HG02759 (cell line): Measurements from ENCODE around the gene DYNC1LI1.
"Not testable (repeated sequence)": the region's sequence is repeated elsewhere in the genome, so short reads cannot be mapped to it uniquely, and the experiment has no call there.

Experiments
- ATAC-seq: cut with Tn5 transposase; IDR thresholded peaks from one replicate; pipeline ENCODE4 v1.9.1; 2021; ENCODE audit warnings: mild to moderate bottlenecking, moderate library complexity; ENCODE audit not compliant: unreplicated experiment

Gene DYNC1LI1

DNA sequence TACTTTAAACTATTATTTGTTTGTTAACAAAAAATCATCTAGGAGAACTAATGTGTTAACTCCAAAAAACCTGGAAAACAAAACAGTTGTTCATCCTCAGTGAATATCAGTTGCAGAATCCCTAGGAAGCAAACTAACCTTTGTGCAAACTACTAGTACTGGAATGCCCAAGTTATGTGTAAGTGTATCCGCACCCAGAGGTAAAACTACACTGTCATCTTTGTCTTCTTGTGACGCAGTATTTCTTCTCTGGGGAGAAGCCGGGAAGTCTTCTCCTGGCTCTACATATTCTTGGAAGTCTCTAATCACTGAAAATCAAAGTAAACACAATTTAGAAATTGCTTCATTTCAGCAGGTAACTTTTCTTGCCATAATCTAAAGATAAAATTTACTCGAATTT lies 29.8 kb downstream of the DYNC1LI1 start:
- ATAC-seq: no peak

DNA sequence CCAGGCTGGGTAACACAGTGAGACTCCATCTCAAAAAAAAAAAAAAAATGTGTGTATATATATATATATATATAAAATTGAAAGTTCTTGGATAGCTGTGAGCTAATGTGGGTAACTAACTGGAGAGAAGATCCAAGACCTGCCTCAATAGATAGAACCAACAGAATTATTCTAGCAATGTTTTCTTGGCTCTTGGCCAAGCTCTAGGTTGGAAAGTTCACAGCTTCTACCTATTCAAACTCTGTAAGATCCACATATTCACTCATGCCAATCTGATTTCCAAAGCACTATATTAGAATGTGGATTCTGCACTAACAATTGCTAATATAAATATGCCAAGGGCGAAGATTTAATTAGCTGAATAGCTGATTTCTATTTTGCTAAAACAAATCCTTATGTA lies 38.2 kb downstream of the DYNC1LI1 start:
- no peak for ATAC-seq

DNA sequence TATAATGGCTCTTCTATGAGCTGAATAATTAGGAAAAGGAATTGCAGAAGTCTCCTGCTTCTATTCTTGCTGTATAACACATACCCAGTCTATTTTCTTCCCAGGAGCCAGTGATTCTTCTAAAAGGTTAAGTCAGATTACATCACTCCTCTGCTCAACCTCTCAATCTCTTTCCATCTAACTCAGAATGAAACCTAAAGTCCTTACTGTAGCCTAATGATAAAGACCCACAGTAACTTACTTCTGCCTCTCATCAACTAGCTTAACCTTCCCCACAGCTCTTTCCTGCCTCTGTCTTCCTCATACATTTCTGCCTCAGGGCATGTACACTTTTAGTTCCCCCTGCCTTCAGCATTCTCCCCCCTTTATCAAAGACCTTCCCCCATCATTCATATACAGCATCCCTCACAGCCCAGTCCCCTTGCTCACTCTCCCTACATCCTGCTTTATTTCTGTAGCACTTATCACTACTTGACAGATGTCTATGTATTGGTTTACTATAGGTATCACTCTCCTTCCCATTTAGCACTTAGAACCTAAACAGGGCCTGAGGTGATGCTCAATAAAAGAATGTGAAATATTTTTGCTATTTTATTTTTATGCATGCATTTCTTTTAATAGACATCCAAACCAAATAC lies 39.5 kb downstream of the DYNC1LI1 start:
- peak; percentile 44 for ATAC-seq

DNA sequence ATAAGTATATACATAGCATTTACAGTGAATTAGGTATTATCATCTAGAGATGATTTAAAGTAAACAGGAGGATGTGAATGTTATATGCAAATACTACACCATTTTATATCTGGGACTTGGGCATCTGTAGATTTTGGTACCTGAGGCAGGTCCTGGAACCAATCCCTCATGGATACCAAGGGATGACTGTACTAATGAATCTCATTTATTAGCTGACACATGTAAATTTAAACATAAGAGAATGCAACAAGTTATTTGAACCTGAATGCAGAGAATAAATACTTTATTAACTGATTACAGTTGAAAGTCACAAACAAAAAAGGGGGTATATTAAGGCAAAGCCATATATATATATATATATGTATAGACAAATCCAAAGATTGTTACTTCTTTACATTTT lies 44.9 kb downstream of the DYNC1LI1 start:
- ATAC-seq: no peak

DNA sequence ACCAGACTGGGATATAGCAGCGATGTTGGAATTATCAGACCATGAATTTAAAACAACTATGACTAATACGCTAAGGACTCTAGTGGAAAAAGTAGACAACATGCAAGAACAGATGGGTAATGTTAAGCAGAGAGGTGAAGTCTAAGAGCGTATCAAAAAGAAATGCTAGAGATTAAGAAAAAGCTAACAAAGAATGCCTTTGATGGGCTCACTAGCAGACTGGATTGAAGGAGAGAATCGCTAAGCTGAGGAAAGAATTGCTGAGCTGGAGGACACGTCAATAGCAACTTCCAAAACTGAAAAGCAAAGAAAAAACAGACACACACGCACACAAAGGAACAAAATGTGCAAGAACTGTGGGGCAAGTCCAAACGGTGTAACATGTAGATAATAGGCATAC lies 48.0 kb downstream of the DYNC1LI1 start:
- ATAC-seq: no peak

DNA sequence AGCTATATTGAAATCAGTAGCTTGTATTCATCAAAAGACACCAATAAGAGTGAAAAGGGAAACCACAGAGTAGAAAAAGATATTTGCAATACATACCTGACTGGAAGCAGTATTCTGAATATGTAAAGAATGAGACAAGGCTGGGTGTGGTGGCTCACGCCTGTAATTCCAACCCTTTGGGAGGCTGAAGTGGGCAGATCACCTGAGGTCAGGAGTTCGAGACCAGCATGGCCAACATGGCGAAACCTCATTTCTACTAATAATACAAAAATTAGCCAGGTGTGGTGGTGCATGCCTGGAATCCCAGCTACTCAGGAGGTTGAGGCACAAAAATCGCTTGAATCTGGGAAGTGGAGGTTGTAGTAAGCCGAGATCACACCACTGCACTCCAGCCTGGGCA lies 51.7 kb downstream of the DYNC1LI1 start:
- ATAC-seq: not testable (repeated sequence)

DNA sequence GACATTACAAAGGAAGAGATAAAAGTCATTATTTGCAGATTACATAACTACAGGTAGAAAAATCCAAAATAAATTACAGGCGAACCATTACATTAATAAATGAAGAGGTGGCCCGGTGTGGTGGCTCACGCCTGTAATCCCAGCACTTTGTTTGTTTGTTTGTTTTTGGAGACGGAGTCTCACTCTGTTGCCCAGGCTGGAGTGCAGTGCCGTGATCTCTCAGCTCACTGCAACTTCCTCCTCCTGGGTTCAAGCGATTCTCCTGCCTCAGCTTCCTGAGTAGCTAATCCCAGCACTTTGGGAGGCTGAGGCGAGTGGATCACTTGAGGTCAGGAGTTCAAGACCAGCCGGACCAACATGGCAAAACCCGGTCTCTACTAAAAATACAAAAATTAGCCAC lies 53.9 kb downstream of the DYNC1LI1 start:
- ATAC-seq: peak; percentile 19

DNA sequence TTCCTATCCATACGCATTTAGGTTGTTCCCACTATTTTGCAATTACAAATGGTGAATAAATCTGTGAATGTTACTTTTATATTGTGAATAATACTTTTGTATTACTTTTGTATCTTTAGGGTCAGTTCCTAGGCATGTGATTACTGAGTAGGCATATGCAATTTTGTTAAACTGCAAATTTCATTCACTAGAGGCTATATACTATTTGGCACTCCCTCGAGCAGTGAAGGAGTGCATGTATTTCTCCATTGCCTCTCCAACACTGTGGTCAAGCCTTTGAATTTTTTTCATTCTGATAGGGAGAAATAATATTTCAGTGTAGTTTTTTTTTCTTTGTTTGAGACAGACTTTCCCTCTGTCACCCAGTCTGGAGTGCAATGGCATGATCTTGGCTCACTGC lies 59.7 kb downstream of the DYNC1LI1 start:
- no peak for ATAC-seq

DNA sequence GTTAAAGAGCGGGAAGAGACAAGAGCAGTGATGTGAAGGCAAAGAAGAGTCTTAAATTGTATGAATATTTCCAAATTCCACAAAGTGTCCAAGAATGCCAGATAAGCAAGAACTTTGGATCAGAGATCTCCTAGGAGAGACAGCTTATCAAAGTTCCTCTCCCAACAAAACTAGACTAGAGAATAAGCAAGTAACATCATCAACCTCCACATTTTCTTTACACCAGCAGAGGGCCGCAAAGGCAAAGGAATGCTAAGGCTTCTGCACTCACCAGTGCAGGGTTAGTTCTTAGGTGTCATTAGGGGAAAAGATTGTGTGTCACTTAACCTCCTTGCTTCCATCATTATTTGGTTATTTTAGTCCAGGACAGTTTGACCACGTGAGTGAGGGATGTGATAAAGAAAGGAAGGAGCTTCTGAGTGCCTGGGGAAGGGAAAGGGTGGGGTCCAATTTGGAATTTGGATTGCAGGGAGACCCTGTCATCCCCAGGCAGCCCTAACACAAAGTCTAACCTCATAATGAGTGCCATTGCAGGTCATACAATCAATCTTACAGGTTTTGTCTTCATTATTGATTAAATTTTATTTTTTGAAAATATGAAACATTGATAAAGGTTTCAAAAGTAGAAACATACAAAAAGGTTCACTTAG lies 60.5 kb downstream of the DYNC1LI1 start:
- ATAC-seq: peak; percentile 90

DNA sequence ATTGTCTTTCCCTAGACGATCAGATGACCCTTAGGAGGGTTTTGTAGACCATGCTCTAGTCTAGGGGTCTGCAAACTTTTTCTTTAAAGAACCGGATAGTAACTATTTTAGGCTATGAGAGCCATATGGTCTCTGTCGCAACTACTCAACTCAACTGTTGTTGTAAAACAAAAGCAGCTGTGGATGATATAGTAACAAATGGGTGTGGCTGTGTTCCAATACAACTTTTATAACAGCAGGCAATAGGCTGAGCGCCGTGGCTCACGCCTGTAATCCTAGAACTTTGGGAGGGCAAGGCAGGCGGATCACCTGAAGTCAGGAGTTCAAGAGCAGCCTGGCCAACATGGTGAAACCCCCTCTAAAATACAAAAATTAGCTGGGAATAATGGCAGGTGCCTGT lies 61.9 kb downstream of the DYNC1LI1 start:
- no peak for ATAC-seq

DNA sequence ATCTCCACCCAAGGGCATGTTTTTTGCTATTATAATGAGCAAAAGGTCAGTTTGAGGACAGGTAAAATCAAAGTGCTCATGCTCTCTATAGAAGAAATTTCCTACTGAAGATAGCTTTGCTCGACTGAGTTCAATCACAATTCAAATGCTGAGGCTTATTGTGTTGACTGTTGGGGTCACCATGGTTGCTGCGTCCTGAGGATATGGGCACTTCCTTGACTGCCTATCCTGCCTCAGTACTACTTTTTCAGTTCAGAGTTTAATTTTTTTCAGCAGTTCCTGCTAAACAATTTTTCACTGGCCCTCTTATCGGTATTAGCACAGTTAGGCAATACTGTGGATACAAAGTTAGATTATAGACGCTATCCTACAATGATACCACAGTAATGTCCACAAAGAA lies 64.2 kb downstream of the DYNC1LI1 start:
- ATAC-seq: no peak

DNA sequence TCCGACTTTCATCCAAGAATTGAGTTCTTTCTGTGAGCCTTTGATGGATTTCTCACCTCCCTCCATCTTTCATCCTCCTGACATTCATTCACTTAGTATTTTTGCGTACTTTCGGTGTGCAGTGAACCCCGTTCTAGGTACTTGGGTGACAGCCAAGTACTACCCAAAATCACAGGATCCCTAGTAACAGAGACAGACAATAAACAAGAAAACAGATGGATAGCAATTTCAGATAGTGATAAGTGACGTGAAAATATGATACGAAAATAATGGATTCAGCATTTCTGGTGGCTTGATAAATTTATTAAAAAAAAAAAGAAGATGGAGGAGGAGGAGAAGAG lies 67.7 kb downstream of the DYNC1LI1 start:
- no peak for ATAC-seq

DNA sequence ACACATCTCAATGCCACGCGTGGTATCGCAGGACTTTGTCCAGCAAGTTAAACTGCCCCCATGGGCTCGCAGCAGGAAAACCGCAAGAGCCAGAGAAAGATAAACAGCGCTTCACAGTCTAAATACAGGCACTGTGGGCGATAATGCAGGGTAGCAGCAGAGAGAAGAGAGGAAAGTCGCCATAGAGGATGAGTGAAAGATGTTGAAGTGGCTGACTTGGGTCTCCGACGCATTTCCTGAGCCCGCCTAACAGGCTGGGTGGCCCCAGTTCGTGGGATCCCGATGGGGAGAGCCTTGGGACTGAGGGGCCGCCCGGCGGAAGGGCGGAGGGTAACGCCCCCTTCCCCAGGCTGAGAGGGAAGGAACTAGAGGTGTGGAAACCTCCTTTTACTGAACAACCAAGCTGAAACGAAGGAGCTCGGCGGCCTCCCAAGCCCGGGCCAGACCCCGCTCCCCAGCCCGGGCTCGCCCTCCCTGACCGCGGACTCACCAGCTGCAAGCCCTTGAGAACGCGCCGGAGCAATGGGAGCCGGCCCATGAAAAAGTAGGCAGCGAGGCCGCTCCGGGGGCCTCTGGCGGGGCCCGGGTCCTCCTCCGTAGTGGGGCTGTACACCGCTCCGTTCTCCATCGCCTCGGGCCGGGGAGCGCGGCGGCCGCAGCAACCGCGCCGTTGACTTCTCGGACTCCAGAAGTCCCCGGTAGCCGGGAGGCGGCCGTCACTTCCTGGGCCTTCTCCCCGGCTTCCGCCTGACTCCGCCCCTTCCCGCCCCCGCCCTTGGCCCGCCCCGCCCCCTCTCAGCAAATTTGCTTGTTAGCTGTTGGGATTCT lies 68.3 kb downstream of the DYNC1LI1 start, which contains the start of gene CMTM6:
Gene CMTM6, minus strand, starts transcription at position 735 of the 828 bp plus-strand sequence. Its CDS starts 107 bp downstream, at position 628.
- peak; percentile 84 for ATAC-seq

DNA sequence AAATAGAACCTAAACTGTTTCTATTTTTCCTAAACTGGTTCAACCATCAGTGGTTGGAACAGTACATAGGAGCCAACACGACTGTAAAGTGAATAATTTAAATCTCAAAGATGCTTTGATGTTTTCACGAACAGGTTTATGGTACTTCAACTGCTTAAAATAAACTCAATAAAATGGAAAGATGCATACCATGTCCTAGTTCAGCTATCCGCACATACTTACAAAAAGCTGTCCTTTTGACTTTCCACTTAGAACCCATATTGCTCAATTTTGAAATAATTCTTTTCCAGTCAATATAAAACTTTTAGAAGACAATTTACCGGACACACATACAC lies 68.9 kb downstream of the DYNC1LI1 start:
- no peak for ATAC-seq

DNA sequence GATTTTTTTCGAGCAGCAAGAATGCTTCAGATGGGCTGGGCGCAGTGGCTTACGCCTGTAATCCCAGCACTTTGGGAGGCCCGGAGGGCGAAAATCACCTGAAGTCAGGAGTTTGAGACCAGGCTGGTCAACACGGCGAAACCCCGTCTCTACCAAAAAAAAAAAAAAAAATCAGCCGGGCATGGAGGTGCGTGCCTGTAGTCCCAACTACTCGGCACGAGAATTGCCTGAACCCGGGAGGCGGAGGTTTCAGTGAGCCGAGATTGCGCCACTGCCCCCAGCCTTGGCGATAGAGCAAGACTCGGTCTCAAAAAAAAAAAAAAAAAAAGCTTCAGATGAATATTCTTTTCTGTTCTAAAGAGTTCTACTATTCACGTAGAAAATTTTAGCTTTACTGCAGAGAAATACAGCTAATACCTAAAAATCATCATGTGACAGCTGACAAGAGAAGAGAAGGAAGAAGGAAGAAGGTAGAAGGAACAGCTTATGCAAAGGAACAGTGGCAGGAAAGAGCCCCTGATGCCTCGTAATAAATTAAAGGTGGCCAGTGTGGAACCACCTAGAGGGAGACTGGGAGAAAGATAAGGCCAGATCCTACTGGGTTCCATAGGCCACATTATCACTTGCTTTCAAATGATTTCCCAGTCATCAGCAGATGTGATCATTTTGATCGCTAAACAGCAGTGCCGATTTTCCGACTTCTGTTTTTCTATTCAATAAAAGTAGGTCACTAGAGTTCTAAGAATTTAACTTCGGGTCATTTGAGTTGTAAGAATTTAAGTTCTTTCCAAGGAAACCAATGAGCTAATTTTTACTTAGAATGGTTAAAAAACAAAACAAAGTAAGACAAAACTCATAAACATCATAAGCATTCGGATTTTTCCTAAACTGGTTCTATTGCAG lies 69.5 kb downstream of the DYNC1LI1 start:
- no peak for ATAC-seq

DNA sequence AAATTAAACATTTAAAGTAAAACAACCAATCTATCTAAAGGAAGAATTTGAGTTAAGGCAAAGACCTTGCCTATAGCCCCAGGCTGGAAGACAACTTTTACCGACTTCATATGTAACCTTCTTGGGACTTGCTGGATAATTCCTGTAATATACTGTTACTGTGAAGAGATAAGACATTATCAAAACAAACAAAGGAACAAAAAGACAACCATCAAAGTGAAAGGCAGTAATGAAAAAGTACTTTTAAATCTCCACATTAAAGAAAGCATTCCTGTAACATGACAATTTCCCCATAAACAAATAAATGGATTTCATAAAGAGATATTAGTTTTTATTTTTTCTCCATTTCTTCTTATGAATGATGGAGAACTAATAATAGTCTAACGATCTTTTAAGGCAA lies 70.4 kb downstream of the DYNC1LI1 start:
- ATAC-seq: no peak

DNA sequence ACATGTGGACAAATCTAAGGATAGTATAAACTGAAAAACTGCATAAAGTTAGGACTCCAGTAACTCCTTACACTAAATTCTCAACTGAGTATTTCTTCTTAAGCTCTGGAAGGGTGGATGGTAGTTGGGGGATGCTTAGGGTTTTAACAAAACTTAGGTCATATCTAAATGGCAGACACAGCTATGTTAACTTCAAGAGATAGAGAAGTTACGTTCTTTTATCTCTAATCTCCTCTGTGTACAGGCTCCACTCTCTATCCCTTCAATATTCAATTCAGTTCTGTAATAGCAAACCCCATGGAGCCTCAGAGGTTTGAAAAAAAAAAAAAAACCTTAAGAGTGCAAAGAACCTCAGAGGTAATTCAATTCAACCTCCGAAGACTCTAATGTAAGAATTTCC lies 71.1 kb downstream of the DYNC1LI1 start:
- no peak for ATAC-seq

DNA sequence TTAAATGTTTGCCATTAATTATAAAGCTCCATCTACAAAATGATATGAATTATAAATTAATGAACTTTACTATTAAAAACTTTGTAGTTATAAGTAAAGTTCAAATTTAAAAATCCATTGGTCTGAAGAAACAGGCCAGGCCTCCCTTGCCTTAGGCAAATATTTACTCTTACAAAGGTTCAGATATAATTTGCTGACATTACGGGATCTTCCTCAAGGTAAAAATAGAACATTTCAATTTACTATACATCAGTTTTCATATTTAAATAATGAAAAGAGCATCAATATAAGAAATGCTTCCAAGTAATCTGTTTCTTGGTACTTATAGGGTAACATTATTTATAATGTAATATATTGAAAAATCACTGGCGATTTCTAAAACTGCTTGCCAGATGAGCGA lies 71.7 kb downstream of the DYNC1LI1 start:
- ATAC-seq: no peak

DNA sequence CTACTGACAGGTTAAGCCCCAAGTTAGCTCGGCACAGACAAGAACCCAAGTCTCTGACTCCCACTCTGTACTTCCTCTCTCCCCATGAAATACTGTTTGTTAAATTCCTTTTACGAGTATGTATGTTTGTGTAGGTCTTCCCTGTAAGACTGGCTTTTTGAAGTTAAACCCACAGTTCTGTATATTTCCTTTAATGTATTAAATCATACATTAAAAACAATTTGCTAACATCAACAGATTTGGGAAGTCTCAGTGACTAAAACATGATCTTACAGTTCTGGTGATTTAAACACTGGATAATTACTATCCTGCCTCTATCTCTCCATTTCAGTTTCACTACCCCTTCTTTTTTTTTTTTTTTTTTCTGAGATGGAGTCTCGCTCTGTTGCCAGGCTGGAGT lies 72.4 kb downstream of the DYNC1LI1 start:
- ATAC-seq: no peak

DNA sequence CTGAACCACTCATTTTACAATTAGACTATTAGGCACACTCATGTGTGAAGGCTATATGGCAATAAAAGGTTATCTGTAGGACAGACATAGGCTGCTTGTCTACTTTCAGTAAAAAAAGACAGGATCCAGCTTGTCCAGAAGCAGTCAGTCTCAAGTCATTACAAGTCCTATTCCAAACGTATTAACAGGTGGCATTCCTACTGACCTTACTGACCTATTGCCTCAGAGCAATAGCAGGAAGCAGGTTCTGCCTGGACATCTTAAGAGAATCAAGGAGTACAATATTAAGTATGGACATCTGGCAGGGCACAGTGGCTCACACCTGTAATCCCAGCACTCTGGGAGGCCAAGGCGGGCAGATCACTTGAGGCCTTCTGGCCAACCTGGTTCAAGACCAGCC lies 75.0 kb downstream of the DYNC1LI1 start:
- ATAC-seq: no peak

DNA sequence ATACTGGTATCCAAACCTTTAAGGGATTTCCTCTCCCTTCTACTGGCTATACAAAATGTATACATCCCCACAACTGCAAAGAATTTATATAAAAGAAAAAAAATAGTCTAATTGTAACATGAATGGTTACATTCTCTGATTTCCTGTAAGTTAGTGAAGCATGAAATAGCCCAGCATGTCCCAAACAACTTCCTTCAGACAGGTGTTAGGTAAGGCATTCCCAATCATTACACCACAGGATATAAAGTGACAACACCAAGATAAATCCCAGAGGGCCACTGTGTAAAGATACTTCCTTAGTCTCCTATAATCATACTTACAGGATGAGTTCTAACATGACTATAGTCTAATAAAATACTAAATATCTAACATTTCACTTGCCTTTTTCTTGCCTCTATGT lies 75.6 kb downstream of the DYNC1LI1 start:
- ATAC-seq: no peak
